ENCODE results near the gene MAP3K20.
"Not testable (repeated sequence)": the region's sequence is repeated elsewhere in the genome, so short reads cannot be mapped to it uniquely, and the experiment has no call there.

MAP3K20 gene

GRCh38 chr2:173296235-173296634, 220.6 kb downstream of the MAP3K20 start:
- no peak for TF ChIP-seq CTCF (IDR thresholded peaks at IDR 0.05)
- Mint-ChIP-seq H3K27me3 (ENCODE audit: low read depth, poor library complexity) (no peaks in the 10 kb centered on the region), H3K9me3 (peaks cover 78% of the 10 kb centered on the region), H3K4me3 (no peak overlapping the region), H3K36me3 (ENCODE audit: low read depth) (peaks cover 10% of the 10 kb centered on the region), H3K27ac (no peak overlapping the region), H3K4me1 (no peaks in the 10 kb centered on the region)
- no peak for DNase-seq

DNA sequence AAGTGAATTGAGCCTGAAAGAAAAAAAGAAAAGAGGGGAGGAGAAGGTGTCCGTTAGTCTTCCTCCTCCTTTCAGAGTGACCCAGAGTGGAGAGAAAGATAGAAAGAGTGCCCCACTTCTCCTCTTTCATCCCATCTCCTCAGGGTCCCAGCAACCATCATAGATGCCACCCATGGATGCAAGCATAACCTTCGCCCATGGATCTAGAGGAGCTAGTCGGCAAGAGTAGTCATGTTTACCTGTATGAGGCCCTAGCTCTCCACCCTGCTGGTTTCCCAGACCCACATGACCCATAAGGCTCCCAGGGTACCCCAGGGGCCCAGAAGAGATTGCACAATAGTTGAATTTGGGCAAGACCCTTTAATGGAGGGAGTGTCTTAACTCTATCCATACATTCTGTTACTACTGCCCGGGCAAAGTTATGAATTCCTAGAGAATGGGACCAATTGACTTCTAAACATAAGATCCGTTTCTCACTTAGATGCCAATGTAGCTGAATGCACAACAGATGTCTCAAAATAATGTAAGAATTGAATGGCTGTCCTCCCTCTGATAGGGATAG, 223.0 kb downstream of the MAP3K20 start:
- no peak overlapping the region for H3K4me3 Mint-ChIP-seq
- TF ChIP-seq CTCF (IDR thresholded peaks at IDR 0.05): no peak
- H3K27ac Mint-ChIP-seq: no peak overlapping the region
- peaks cover 78% of the 10 kb centered on the region for H3K9me3 Mint-ChIP-seq
- H3K36me3 Mint-ChIP-seq (ENCODE audit: low read depth): peaks cover 15% of the 10 kb centered on the region
- no peak for DNase-seq
- no peaks in the 10 kb centered on the region for H3K4me1 Mint-ChIP-seq
- H3K27me3 Mint-ChIP-seq (ENCODE audit: low read depth, poor library complexity): no peaks in the 10 kb centered on the region

DNA sequence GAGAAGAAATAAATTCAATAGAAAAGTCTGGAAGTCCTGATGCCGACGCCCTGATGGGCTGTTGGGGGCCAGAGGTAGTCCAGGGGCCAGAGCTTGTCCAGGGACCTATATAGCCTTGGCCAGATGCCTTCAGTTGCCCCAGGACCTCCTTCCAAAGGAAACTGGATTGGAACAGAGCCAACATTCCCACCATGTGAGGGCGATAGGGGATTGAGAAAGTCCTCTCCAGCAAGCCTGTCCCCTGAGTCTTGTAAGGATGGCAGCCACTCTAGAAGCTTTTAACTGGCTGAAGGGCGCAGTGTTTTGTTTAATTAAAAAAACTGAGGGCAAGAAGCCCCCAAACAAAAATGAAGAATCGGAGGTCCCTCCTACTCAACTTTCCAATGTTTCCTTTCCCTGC, 224.1 kb downstream of the MAP3K20 start:
- H3K36me3 Mint-ChIP-seq (ENCODE audit: low read depth): peaks cover 15% of the 10 kb centered on the region
- peaks cover 82% of the 10 kb centered on the region for H3K9me3 Mint-ChIP-seq
- no peak for TF ChIP-seq CTCF (IDR thresholded peaks at IDR 0.05)
- H3K27me3 Mint-ChIP-seq (ENCODE audit: low read depth, poor library complexity): no peaks in the 10 kb centered on the region
- no peak overlapping the region for H3K4me3 Mint-ChIP-seq
- H3K4me1 Mint-ChIP-seq: no peaks in the 10 kb centered on the region
- H3K27ac Mint-ChIP-seq: no peak overlapping the region
- no peak for DNase-seq

- Mint-ChIP-seq H3K27me3 (ENCODE audit: low read depth, poor library complexity) (no peaks in the 10 kb centered on the region), H3K27ac (no peak overlapping the region), H3K4me3 (no peak overlapping the region), H3K36me3 (ENCODE audit: low read depth) (peaks cover 15% of the 10 kb centered on the region), H3K4me1 (no peaks in the 10 kb centered on the region), H3K9me3 (peaks cover 75% of the 10 kb centered on the region)
- no peak for DNase-seq
- TF ChIP-seq CTCF (IDR thresholded peaks at IDR 0.05): no peak
Observed at GRCh38 chr2:173300458-173300857, 224.8 kb downstream of the MAP3K20 start.

DNA sequence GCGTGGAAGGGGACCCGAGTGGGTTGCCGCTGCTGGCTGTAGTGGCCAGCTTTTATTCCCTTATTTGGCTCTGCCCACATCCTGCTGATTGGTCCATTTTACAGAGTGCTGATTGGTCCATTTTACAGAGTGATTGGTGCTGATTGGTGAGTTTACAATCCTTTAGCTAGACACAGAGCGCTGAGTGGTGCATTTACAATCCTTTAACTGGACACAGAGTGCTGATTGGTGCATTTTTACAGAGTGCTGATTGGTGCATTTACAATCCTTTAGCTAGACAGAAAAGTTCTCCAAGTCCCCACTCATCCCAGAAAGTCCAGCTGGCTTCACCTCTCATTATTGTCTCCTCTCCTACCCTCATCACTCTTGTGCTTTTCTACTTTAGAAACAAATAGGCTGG, 225.9 kb downstream of the MAP3K20 start:
- not testable (repeated sequence) for DNase-seq; H3K27me3 Mint-ChIP-seq (ENCODE audit: low read depth, poor library complexity); H3K4me1 Mint-ChIP-seq; H3K27ac Mint-ChIP-seq; H3K4me3 Mint-ChIP-seq; H3K36me3 Mint-ChIP-seq (ENCODE audit: low read depth)
- peaks cover 64% of the 10 kb centered on the region for H3K9me3 Mint-ChIP-seq

DNA sequence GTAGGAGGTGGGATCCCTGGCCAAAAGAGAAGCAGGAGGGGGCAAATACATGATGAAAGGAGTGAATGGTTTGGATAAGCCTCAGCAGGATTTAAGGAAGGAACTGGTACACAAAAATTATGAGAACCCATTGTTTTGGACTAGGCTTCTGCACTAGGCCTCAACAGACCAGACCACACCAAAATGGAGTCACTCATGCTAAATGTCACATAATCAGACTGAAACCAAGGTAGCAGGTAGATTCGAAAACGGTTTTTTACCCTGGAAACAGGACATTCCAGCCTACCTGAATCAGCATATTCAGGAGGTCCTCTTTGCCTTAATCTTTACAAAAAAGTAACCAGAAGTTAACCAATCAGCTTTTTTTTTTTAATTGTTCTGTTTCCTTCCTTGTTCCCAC, 229.7 kb downstream of the MAP3K20 start:
- Mint-ChIP-seq H3K4me1 (peaks cover 3% of the 10 kb centered on the region), H3K9me3 (peaks cover 33% of the 10 kb centered on the region), H3K36me3 (ENCODE audit: low read depth) (peaks cover 4% of the 10 kb centered on the region), H3K4me3 (no peak overlapping the region), H3K27me3 (ENCODE audit: low read depth, poor library complexity) (peaks cover 3% of the 10 kb centered on the region), H3K27ac (no peak overlapping the region)
- DNase-seq: no peak
- TF ChIP-seq CTCF (IDR thresholded peaks at IDR 0.05): no peak
